ENCODE measurements around the gene GRAMD1A.

GRCh38 chr19:34969721-34970120 is 30.4 kb upstream of the GRAMD1A start:
- no peak for TF ChIP-seq GATA2 (IDR thresholded peaks at IDR 0.05; ENCODE audit: low read depth, low read length)
- no peak for TF ChIP-seq GATA3 (IDR thresholded peaks at IDR 0.05; ENCODE audit: low read depth, low read length)

Measured in SH-SY5Y (cell line).